Measurements from ENCODE around the gene COG7. TPM values are rescaled to one million over a fixed set of nuclear protein-coding genes. Genes with fewer than 3 reads are reported as not detected.

The COG7 gene
- total and polyA plus RNA-seq, 2 donors (not counting 3 experiments of a cell fraction or from before 2014, with no cell fraction given), result 24.1 to 42.0 TPM

DNA sequence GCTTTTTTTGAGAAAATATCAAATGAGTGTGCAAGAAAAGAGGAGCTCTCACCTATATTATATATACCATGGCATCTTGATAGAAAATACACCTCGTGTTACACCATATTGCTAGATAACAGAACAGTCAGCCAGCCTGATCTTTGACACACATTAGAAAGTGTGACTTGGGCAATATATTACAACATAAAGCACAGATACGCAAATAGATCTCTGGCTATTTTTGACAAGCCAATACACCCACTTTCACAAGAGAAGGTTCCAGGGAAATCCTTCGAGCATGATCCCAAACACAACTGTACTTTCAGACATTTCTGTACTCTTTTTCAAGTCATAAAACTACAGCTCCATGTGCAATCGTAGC lies 47.9 kb upstream of the COG7 start:
- ChIA-PET POLR2A (no interaction called here), CTCF (interaction anchor here (1.1 to 1.3 kb wide), 2 partner anchors 9 to 65 kb away, joined by 3 read pairs; no protein-coding TSS in a partner anchor)
- BruUV-seq (replicated peaks), result no TSS peak
- H3K79me2 ChIP-seq (ENCODE audit: control insufficient read depth, insufficient read depth, low read length), result peaks cover 75% of the 10 kb centered on the region
- no peak for FAIRE-seq
- no peaks in the 10 kb centered on the region for H3K27me3 ChIP-seq (ENCODE audit: control insufficient read depth in 2 of 2, insufficient read depth in 2 of 2, low read length in 2 of 2)
- no peaks in the 10 kb centered on the region for H3K9me1 ChIP-seq (replicated peaks; ENCODE audit: control insufficient read depth, extremely low read depth, insufficient read depth, low read length)
- H3K9ac ChIP-seq (replicated peaks; ENCODE audit: extremely low read depth, insufficient read depth, low read length), result no peak overlapping the region
- intact Hi-C loops (cut with micrococcal nuclease) (no loop called here), dilution Hi-C loops (cut with MboI; ENCODE audit: extremely low pct_ligation_motif_present, low sequenced_read_pairs) (no loop called here)
- H4K20me1 ChIP-seq (replicated peaks; ENCODE audit: control insufficient read depth, extremely low read depth, insufficient read depth, low read length), result peaks cover 2% of the 10 kb centered on the region
- H3K4me3 ChIP-seq (replicated peaks in 1 of 3; ENCODE audit: insufficient read depth in 1 of 3, low read depth in 1 of 3, low read length in 3 of 3), result no peak overlapping the region
- no peaks in the 10 kb centered on the region for H3K9me3 ChIP-seq (replicated peaks; ENCODE audit: control insufficient read depth, insufficient read depth, low read length)
- no peak overlapping the region for H3K4me2 ChIP-seq (ENCODE audit: insufficient read depth, low read length)
- peaks cover 28% of the 10 kb centered on the region for H3K4me1 ChIP-seq (ENCODE audit: control insufficient read depth, extremely low read depth, insufficient read depth, low read length)
- no peaks in the 10 kb centered on the region for H3K36me3 ChIP-seq (ENCODE audit: control insufficient read depth in 2 of 2, extremely low read depth in 1 of 2, insufficient read depth in 2 of 2, low read length in 2 of 2)
- H3K27ac ChIP-seq (ENCODE audit: insufficient read depth, low read depth, low read length), result no peak overlapping the region
- DNase-seq (ENCODE audit: low read depth, low spot score), result no peak
- TF ChIP-seq EZH2 (IDR thresholded peaks at IDR 0.05; ENCODE audit: borderline replicate concordance, low read depth, low read length, severe bottlenecking) (no peak), GATA2 (IDR thresholded peaks at IDR 0.05; ENCODE audit: insufficient read depth, insufficient read length, low read depth, low read length) (no peak), POLR2A (IDR thresholded peaks at IDR 0.05; ENCODE audit: low read depth, low read length) (no peak), FOS (IDR thresholded peaks at IDR 0.05; ENCODE audit: borderline replicate concordance, insufficient read depth, low read length) (no peak), JUN (IDR thresholded peaks at IDR 0.05; ENCODE audit: borderline replicate concordance, insufficient read depth, insufficient read length, low read depth) (no peak), MYC (IDR thresholded peaks at IDR 0.05; ENCODE audit: low read depth, low read length) (no peak), POLR2AphosphoS5 (IDR thresholded peaks at IDR 0.05; ENCODE audit: insufficient read depth, low read depth, low read length) (no peak)
- TF ChIP-seq, protein P1, sequence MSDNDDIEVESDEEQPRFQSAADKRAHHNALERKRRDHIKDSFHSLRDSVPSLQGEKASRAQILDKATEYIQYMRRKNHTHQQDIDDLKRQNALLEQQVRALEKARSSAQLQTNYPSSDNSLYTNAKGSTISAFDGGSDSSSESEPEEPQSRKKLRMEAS (IDR thresholded peaks at IDR 0.05; ENCODE audit: insufficient read depth, insufficient read length), result no peak
- TF ChIP-seq, protein P2, sequence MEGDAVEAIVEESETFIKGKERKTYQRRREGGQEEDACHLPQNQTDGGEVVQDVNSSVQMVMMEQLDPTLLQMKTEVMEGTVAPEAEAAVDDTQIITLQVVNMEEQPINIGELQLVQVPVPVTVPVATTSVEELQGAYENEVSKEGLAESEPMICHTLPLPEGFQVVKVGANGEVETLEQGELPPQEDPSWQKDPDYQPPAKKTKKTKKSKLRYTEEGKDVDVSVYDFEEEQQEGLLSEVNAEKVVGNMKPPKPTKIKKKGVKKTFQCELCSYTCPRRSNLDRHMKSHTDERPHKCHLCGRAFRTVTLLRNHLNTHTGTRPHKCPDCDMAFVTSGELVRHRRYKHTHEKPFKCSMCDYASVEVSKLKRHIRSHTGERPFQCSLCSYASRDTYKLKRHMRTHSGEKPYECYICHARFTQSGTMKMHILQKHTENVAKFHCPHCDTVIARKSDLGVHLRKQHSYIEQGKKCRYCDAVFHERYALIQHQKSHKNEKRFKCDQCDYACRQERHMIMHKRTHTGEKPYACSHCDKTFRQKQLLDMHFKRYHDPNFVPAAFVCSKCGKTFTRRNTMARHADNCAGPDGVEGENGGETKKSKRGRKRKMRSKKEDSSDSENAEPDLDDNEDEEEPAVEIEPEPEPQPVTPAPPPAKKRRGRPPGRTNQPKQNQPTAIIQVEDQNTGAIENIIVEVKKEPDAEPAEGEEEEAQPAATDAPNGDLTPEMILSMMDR (IDR thresholded peaks at IDR 0.05; ENCODE audit: extremely low read depth in 1 of 2, insufficient read depth in 1 of 2, low read depth in 1 of 2, low read length in 2 of 2), result no peak
- H2AFZ ChIP-seq (ENCODE audit: low read depth, low read length), result no peak overlapping the region
